Endothelial cell of umbilical vein (primary cell): ENCODE data around the gene TRPM3. TPM values are rescaled to one million over a fixed set of nuclear protein-coding genes. Genes with fewer than 3 reads are reported as not detected.

Experiments
- BruUV-seq: library from RNA; stranded (reverse); fragments of 400-500 nt; replicated peaks from 2 replicates; lab custom pipeline; 2021; lab: Mats Ljungman, UMichigan
- CTCF ChIA-PET: fragments of 300-600, 350-600 bp; sonication (Branson Sonifier 250); formaldehyde crosslinking; loops from one replicate; lab custom pipeline; 2021; ENCODE audit warnings: antibody characterized with exemption, inconsistent platforms; lab: Charles Lee
- POLR2A ChIA-PET: fragments of 300-600, 350-600 bp; sonication (Branson Sonifier 250); formaldehyde crosslinking; loops from one replicate; lab custom pipeline; 2021; ENCODE audit warnings: antibody characterized with exemption, inconsistent platforms; lab: Charles Lee
- DNase-seq: peaks from one replicate; pipeline ENCODE4 v3.0.0-alpha.2; 2011; ENCODE audit warnings: low read depth, low spot score
- FAIRE-seq: peaks from 2 replicates; lab custom pipeline; 2011; peaks lifted over from hg19 to GRCh38; lab: Jason Lieb, UNC
- H2AFZ ChIP-seq: 2 replicates; pipeline ENCODE4 v1.6.0; 2012; ENCODE audit warnings: low read depth, low read length, control low read depth, inconsistent platforms
- H3K27ac ChIP-seq: 2 replicates; pipeline ENCODE4 v1.5.1; 2011; ENCODE audit warnings: low read depth, mild to moderate bottlenecking, control low read depth, low read length, moderate library complexity; ENCODE audit not compliant: insufficient read depth
- H3K27me3 ChIP-seq, 2 experiments: 2 replicates each; pipeline versions ENCODE4 v1.6.0 to v1.6.1; 2011; ENCODE audit warnings: low read length in 2 of 2, mixed read lengths in 1 of 2; ENCODE audit not compliant: control insufficient read depth in 2 of 2, insufficient read depth in 2 of 2
- H3K36me3 ChIP-seq, 2 experiments: 2 replicates in 1 of 2; 3 replicates in 1 of 2; pipeline ENCODE4 v1.5.1; 2011; ENCODE audit warnings: low read length in 2 of 2, mild to moderate bottlenecking in 1 of 2, moderate library complexity in 1 of 2; ENCODE audit not compliant: control insufficient read depth in 2 of 2, insufficient read depth in 2 of 2; ENCODE audit errors: extremely low read depth in 1 of 2
- H3K4me1 ChIP-seq: 3 replicates; pipeline ENCODE4 v1.5.1; 2011; ENCODE audit warnings: mild to moderate bottlenecking, low read length; ENCODE audit not compliant: control insufficient read depth, insufficient read depth; ENCODE audit errors: extremely low read depth
- H3K4me2 ChIP-seq: 2 replicates; pipeline ENCODE4 v1.6.1; 2011; ENCODE audit warnings: low read length, control low read depth, mixed read lengths; ENCODE audit not compliant: insufficient read depth
- H3K4me3 ChIP-seq, 3 experiments: fragments of 200-600 bp in 1 of 3; sonication (generic), shearing (Covaris generic) in 1 of 3; replicated peaks in 1 of 3; 2 replicates each; pipeline ENCODE4 v1.5.1; 2011 to 2016; ENCODE audit warnings: control low read depth in 3 of 3, low read length in 3 of 3, mild to moderate bottlenecking in 2 of 3, inconsistent platforms in 1 of 3, low read depth in 1 of 3, moderate library complexity in 1 of 3; ENCODE audit not compliant: insufficient read depth in 1 of 3
- H3K79me2 ChIP-seq: 2 replicates; pipeline ENCODE4 v1.6.0; 2012; ENCODE audit warnings: low read length, inconsistent platforms; ENCODE audit not compliant: control insufficient read depth, insufficient read depth
- H3K9ac ChIP-seq: replicated peaks from 2 replicates; pipeline ENCODE3; 2011; ENCODE audit warnings: low read length, control low read depth; ENCODE audit not compliant: insufficient read depth; ENCODE audit errors: extremely low read depth
- H3K9me1 ChIP-seq: replicated peaks from 3 replicates; pipeline ENCODE4 v1.6.0; 2011; ENCODE audit warnings: mild to moderate bottlenecking, low read length; ENCODE audit not compliant: control insufficient read depth, insufficient read depth; ENCODE audit errors: extremely low read depth
- H3K9me3 ChIP-seq: replicated peaks from 2 replicates; pipeline ENCODE4 v1.5.1; 2012; ENCODE audit warnings: low read length, inconsistent platforms; ENCODE audit not compliant: control insufficient read depth, insufficient read depth
- H4K20me1 ChIP-seq: replicated peaks from 2 replicates; pipeline ENCODE3; 2011; ENCODE audit warnings: mild to moderate bottlenecking, low read length; ENCODE audit not compliant: control insufficient read depth, insufficient read depth; ENCODE audit errors: extremely low read depth
- CTCF ChIP-seq, 2 donors: IDR thresholded peaks; 1 replicate in 1 of 2; 2 replicates in 1 of 2; pipeline ENCODE4 v1.5.1; 2011; ENCODE audit warnings: low read length in 2 of 2, mild to moderate bottlenecking in 2 of 2, moderate library complexity in 2 of 2, control low read depth in 1 of 2, inconsistent platforms in 1 of 2, low read depth in 1 of 2; ENCODE audit not compliant: insufficient read depth in 1 of 2; ENCODE audit errors: extremely low read depth in 1 of 2
- EZH2 ChIP-seq: IDR thresholded peaks from 2 replicates; pipeline ENCODE4 v1.6.1; 2012; ENCODE audit warnings: borderline replicate concordance, low read depth, mild to moderate bottlenecking, moderate library complexity, low read length, inconsistent platforms; ENCODE audit not compliant: severe bottlenecking
- FOS ChIP-seq: IDR thresholded peaks from 2 replicates; pipeline ENCODE4 v1.6.1; 2011; ENCODE audit warnings: mild to moderate bottlenecking, low read length, moderate library complexity, borderline replicate concordance; ENCODE audit not compliant: insufficient read depth
- GATA2 ChIP-seq: IDR thresholded peaks from 2 replicates; pipeline ENCODE4 v1.7.0; 2011; ENCODE audit warnings: low read depth, mild to moderate bottlenecking, moderate library complexity, mixed read lengths, low read length; ENCODE audit not compliant: insufficient read length, insufficient read depth
- MAX ChIP-seq: IDR thresholded peaks from 2 replicates; pipeline ENCODE4 v1.6.1; 2011; ENCODE audit not compliant: insufficient read depth, insufficient read length
- MYC ChIP-seq: IDR thresholded peaks from one replicate; pipeline ENCODE4 v1.6.1; 2011; ENCODE audit warnings: mild to moderate bottlenecking, low read depth, low read length
- POLR2A ChIP-seq: IDR thresholded peaks from 2 replicates; pipeline ENCODE4 v1.6.1; 2012; ENCODE audit warnings: low read depth, mild to moderate bottlenecking, control low read depth, low read length
- POLR2AphosphoS5 ChIP-seq: IDR thresholded peaks from 2 replicates; pipeline ENCODE4 v1.6.1; 2012; ENCODE audit warnings: low read depth, mild to moderate bottlenecking, control low read depth, low read length, moderate library complexity; ENCODE audit not compliant: insufficient read depth
- dilution Hi-C: fragments of 300-500 bp; cut with MboI; formaldehyde crosslinking; loops from one replicate; pipeline ENCODE4 v1.15.0; 2019; ENCODE audit warnings: low sequenced_read_pairs; ENCODE audit not compliant: extremely low pct_ligation_motif_present
- intact Hi-C: fragments of 100-400 bp; cut with micrococcal nuclease; formaldehyde crosslinking; loops from one replicate; pipeline ENCODE4 v1.10.0; 2022
- polyA plus RNA-seq, 4 experiments: library from polyadenylated mRNA; depleted of rRNA in 3 of 4; stranded (reverse) in 3 of 4; unstranded in 1 of 4; fragments of >200 nt; gene quantifications; 2 replicates each; pipeline versions ENCODE4 v1.2.1 to v1.2.3, GENCODE V29; 2011 to 2012; ENCODE audit warnings: missing spikeins in 1 of 4
- total RNA-seq: library from RNA; stranded (reverse); gene quantifications from 2 replicates; pipeline ENCODE4 v1.2.3, GENCODE V29; 2021

Gene TRPM3
- total and polyA plus RNA-seq, 2 donors (not counting 3 experiments of a cell fraction or from before 2014, with no cell fraction given), result 0.17 to 0.33 TPM

- H3K27ac ChIP-seq, result no peak overlapping the region
- peaks cover 29% of the 10 kb centered on the region for H3K4me1 ChIP-seq
- DNase-seq (no peak), FAIRE-seq (no peak)
- H3K9me3 ChIP-seq, result no peaks in the 10 kb centered on the region
- no peaks in the 10 kb centered on the region for H3K36me3 ChIP-seq
- ChIA-PET POLR2A (interaction anchor here (0.6 kb wide), 1 partner anchor 242 kb away, joined by 3 read pairs; no protein-coding TSS in a partner anchor), CTCF (no interaction called here)
- intact Hi-C loops (loop anchor here (5.0 kb wide), 1 partner anchor 866 kb away; the partner anchor contains the start of gene CEMIP2), dilution Hi-C loops (no loop called here)
- H3K9ac ChIP-seq, result no peak overlapping the region
- H3K79me2 ChIP-seq, result no peaks in the 10 kb centered on the region
- no peaks in the 10 kb centered on the region for H3K27me3 ChIP-seq
- H3K4me3 ChIP-seq, result no peak overlapping the region
- no peaks in the 10 kb centered on the region for H4K20me1 ChIP-seq
- no peak overlapping the region for H3K4me2 ChIP-seq
- TF ChIP-seq POLR2A, result no peak
- TF ChIP-seq MYC, result no peak
- TF ChIP-seq EZH2, result no peak
- no peak for TF ChIP-seq GATA2
- TF ChIP-seq POLR2AphosphoS5, result no peak
- no peak for TF ChIP-seq MAX
- TF ChIP-seq FOS, result no peak
- TF ChIP-seq CTCF (IDR thresholded peaks at IDR 0.05; ENCODE audit: extremely low read depth in 1 of 2, insufficient read depth in 1 of 2, low read depth in 1 of 2, low read length in 2 of 2), result no peak
- H3K9me1 ChIP-seq, result no peaks in the 10 kb centered on the region
- no TSS peak for BruUV-seq
- H2AFZ ChIP-seq, result peak overlapping the region; percentile 2
Observed at GRCh38 chr9:70901013-70901412, 220.4 kb downstream of the TRPM3 start.
